Loucy (cell line): ENCODE data around the gene ABHD14A.

Experiments
- H2AFZ ChIP-seq: fragments of 200-600 bp; sonication (generic); 2 replicates; pipeline ENCODE4 v1.6.0; 2016; ENCODE audit warnings: antibody characterized with exemption, mild to moderate bottlenecking, low read length, moderate library complexity
- H3F3A ChIP-seq: fragments of 200-600 bp; 2 replicates; pipeline ENCODE4 v1.6.0; 2016; ENCODE audit warnings: antibody characterized with exemption, low read depth, mild to moderate bottlenecking
- H3K27me3 ChIP-seq: fragments of 200-600 bp; sonication (generic); 2 replicates; pipeline ENCODE4 v1.6.1; 2014; ENCODE audit warnings: low read length, mild to moderate bottlenecking; ENCODE audit not compliant: insufficient read depth, poor library complexity, severe bottlenecking
- H3K36me3 ChIP-seq: fragments of 200-600 bp; sonication (generic); 2 replicates; pipeline ENCODE4 v1.6.1; 2016; ENCODE audit warnings: low read length; ENCODE audit not compliant: insufficient read depth
- H3K4me1 ChIP-seq: fragments of 200-600 bp; sonication (generic); 2 replicates; pipeline ENCODE4 v1.5.1; 2014; ENCODE audit warnings: low read length, mild to moderate bottlenecking; ENCODE audit not compliant: insufficient read depth, poor library complexity, severe bottlenecking
- H3K4me2 ChIP-seq: fragments of 200-600 bp; sonication (generic); 2 replicates; pipeline ENCODE4 v1.6.0; 2014; ENCODE audit warnings: antibody characterized with exemption, low read length, low read depth, mild to moderate bottlenecking; ENCODE audit not compliant: poor library complexity, severe bottlenecking
- H3K4me3 ChIP-seq: fragments of 200-600 bp; sonication (generic); 2 replicates; pipeline ENCODE4 v1.5.1; 2014; ENCODE audit warnings: low read length, mild to moderate bottlenecking, mixed read lengths; ENCODE audit not compliant: poor library complexity, severe bottlenecking
- H3K79me2 ChIP-seq: fragments of 200-600 bp; sonication (generic); 2 replicates; pipeline ENCODE4 v1.6.1; 2014; ENCODE audit warnings: low read length; ENCODE audit not compliant: insufficient read depth
- H3K9ac ChIP-seq: fragments of 200-600 bp; sonication (generic); 2 replicates; pipeline ENCODE4 v1.6.0; 2014; ENCODE audit warnings: mild to moderate bottlenecking, low read depth, low read length, moderate library complexity; ENCODE audit not compliant: poor library complexity, severe bottlenecking
- H3K9me2 ChIP-seq: fragments of 200-600 bp; sonication (generic); replicated peaks from 2 replicates; pipeline ENCODE4 v1.6.1; 2016; ENCODE audit warnings: low read depth, low read length, mixed read lengths
- H3K9me3 ChIP-seq: fragments of 200-600 bp; sonication (generic); 2 replicates; pipeline ENCODE4 v1.6.1; 2014; ENCODE audit warnings: mild to moderate bottlenecking, antibody characterized with exemption, low read length, low read depth; ENCODE audit not compliant: insufficient read depth
- H4K20me1 ChIP-seq: fragments of 200-600 bp; sonication (generic); 2 replicates; pipeline ENCODE4 v1.6.0; 2014; ENCODE audit warnings: antibody characterized with exemption, low read length, mild to moderate bottlenecking; ENCODE audit not compliant: insufficient read depth, poor library complexity, severe bottlenecking
- CTCF ChIP-seq: fragments of 200-600 bp; sonication (generic); conservative IDR thresholded peaks from 2 replicates; pipeline ENCODE4 v1.5.1; 2014; ENCODE audit warnings: mild to moderate bottlenecking, antibody characterized with exemption, low read length
- EZH2phosphoT487 ChIP-seq: fragments of 200-600 bp; IDR thresholded peaks from 2 replicates; pipeline ENCODE4 v1.6.1; 2018; ENCODE audit warnings: antibody characterized with exemption, mild to moderate bottlenecking, moderate library complexity, borderline replicate concordance

ABHD14A gene

GRCh38 chr3:51958603-51959521 is 16.0 kb upstream of the ABHD14A start:
- Histone ChIP-seq H3K79me2 (no peaks in the 10 kb centered on the region), H3K27me3 (no peaks in the 10 kb centered on the region), H3K4me1 (no peaks in the 10 kb centered on the region), H3K36me3 (no peaks in the 10 kb centered on the region), H2AFZ (no peak overlapping the region), H3K4me2 (no peak overlapping the region), H3K9ac (no peak overlapping the region), H3K9me2 (no peaks in the 10 kb centered on the region), H4K20me1 (no peaks in the 10 kb centered on the region), H3F3A (no peaks in the 10 kb centered on the region), H3K4me3 (no peak overlapping the region), H3K9me3 (no peaks in the 10 kb centered on the region)
- TF ChIP-seq CTCF (no peak), EZH2phosphoT487 (no peak)

GRCh38 chr3:51959651-51960050 is 15.2 kb upstream of the ABHD14A start:
- H3K79me2 ChIP-seq, result no peaks in the 10 kb centered on the region
- no peaks in the 10 kb centered on the region for H4K20me1 ChIP-seq
- no peak overlapping the region for H3K9ac ChIP-seq
- H3K4me1 ChIP-seq, result no peaks in the 10 kb centered on the region
- no peak overlapping the region for H2AFZ ChIP-seq
- no peaks in the 10 kb centered on the region for H3K27me3 ChIP-seq
- H3F3A ChIP-seq, result no peaks in the 10 kb centered on the region
- H3K4me3 ChIP-seq, result no peak overlapping the region
- H3K9me2 ChIP-seq, result no peaks in the 10 kb centered on the region
- H3K4me2 ChIP-seq, result no peak overlapping the region
- no peaks in the 10 kb centered on the region for H3K36me3 ChIP-seq
- no peaks in the 10 kb centered on the region for H3K9me3 ChIP-seq
- TF ChIP-seq CTCF (no peak), EZH2phosphoT487 (no peak)

DNA sequence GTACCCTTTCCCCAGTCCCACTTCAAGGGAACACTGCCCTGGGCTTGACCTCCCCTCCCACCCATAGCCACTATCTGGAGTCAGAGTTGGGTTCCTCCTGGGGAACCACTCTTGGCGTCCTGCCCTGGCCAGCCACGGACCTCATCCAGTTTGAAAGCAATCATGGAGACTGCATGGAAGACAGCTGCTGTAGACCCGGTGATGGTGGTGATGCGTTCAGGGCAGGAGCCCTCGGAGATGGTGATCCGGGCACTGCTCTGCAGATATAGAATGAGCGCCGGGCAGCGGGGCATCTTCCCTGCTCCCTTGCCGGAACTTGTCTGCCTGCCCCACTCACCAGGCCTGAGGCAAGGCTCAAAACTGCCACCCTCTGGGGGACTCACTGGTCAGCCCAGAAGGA is 14.5 kb upstream of the ABHD14A start:
- no peaks in the 10 kb centered on the region for H3F3A ChIP-seq
- H3K4me2 ChIP-seq, result no peak overlapping the region
- no peaks in the 10 kb centered on the region for H3K9me2 ChIP-seq
- H3K4me1 ChIP-seq, result no peaks in the 10 kb centered on the region
- no peaks in the 10 kb centered on the region for H3K36me3 ChIP-seq
- H3K9me3 ChIP-seq, result no peaks in the 10 kb centered on the region
- H3K9ac ChIP-seq, result no peak overlapping the region
- no peaks in the 10 kb centered on the region for H3K27me3 ChIP-seq
- TF ChIP-seq EZH2phosphoT487, result no peak
- no peak for TF ChIP-seq CTCF
- H3K79me2 ChIP-seq, result no peaks in the 10 kb centered on the region
- no peaks in the 10 kb centered on the region for H4K20me1 ChIP-seq
- H2AFZ ChIP-seq, result no peak overlapping the region
- H3K4me3 ChIP-seq, result no peak overlapping the region
